Lower lobe of right lung (tissue), 2 donors: ENCODE data around the gene GOLGB1. TPM values are rescaled to one million over a fixed set of nuclear protein-coding genes. Genes with fewer than 3 reads are reported as not detected.

Experiments
- ATAC-seq, 2 donors: fragments of 200-7000 bp; cut with Tn5 transposase; one replicate each; pipeline ENCODE4 v1.9.1; 2020 to 2022; ENCODE audit warnings: mild to moderate bottlenecking in 2 of 2, moderate library complexity in 2 of 2
- DNase-seq: peaks from one replicate; pipeline ENCODE4 v3.0.0-alpha.2; 2020
- H3K27ac ChIP-seq: fragments of 200-600 bp; one replicate; pipeline ENCODE4 v1.8.0; 2022
- H3K27me3 ChIP-seq: fragments of 200-600 bp; one replicate; pipeline ENCODE4 v1.8.0; 2022; ENCODE audit warnings: low read depth
- H3K36me3 ChIP-seq: fragments of 200-600 bp; one replicate; pipeline ENCODE4 v1.8.0; 2022; ENCODE audit warnings: mild to moderate bottlenecking
- H3K4me1 ChIP-seq: fragments of 200-600 bp; one replicate; pipeline ENCODE4 v1.8.0; 2022
- H3K4me3 ChIP-seq: fragments of 200-600 bp; one replicate; pipeline ENCODE4 v1.8.0; 2022; ENCODE audit warnings: mild to moderate bottlenecking
- H3K9me3 ChIP-seq: fragments of 200-600 bp; one replicate; pipeline ENCODE4 v1.8.0; 2022
- intact Hi-C: fragments of 100-400 bp; cut with DNase I; formaldehyde crosslinking; loops from one replicate; pipeline ENCODE4 v1.11.0; 2022
- total RNA-seq: library from RNA; stranded (reverse); fragmentation: NEBNext Ultra II Directional; extraction: Animal tissue kit (Norgen Biotek cat#: 25700); gene quantifications from one replicate; pipeline ENCODE4 v1.2.1, GENCODE V29; 2021
- TF ChIP-seq, protein P1 (sequence below): fragments of 200-600 bp; IDR thresholded peaks from one replicate; pipeline ENCODE4 v1.8.0; 2022; ENCODE audit warnings: antibody characterized with exemption, mild to moderate bottlenecking
- donor health status: DM: no; HTN: yes; CAD: no; lungs with severe emphysema.

The GOLGB1 gene
- total RNA-seq, 1 donor from 2014 or later = 55.4 TPM

DNA sequence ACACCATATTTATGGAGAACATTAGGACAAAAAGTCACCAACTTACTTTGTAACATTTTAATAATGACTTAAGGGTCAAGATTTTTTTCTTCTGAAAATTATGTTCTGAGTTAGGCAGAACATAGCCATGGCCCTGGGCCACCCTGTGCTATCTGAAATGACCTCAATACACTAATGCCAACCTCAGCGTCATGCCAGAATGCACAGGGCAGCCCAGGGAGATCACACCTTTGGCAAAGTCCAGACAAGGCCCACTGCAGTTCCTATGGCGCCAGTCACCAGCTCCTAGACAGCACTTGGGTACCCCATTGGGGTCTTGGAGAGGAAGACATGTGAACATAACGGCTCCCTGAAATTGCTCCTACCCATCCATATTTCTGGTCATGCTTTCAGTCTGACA lies 121.9 kb downstream of the GOLGB1 start:
- ATAC-seq (peak in 1 of 2 donors; percentile 11), DNase-seq (no peak)
- no peaks in the 10 kb centered on the region for H3K4me1 ChIP-seq
- H3K4me3 ChIP-seq = no peak overlapping the region
- H3K27me3 ChIP-seq = no peaks in the 10 kb centered on the region
- no peaks in the 10 kb centered on the region for H3K9me3 ChIP-seq
- no peak overlapping the region for H3K27ac ChIP-seq
- TF ChIP-seq, protein P1, sequence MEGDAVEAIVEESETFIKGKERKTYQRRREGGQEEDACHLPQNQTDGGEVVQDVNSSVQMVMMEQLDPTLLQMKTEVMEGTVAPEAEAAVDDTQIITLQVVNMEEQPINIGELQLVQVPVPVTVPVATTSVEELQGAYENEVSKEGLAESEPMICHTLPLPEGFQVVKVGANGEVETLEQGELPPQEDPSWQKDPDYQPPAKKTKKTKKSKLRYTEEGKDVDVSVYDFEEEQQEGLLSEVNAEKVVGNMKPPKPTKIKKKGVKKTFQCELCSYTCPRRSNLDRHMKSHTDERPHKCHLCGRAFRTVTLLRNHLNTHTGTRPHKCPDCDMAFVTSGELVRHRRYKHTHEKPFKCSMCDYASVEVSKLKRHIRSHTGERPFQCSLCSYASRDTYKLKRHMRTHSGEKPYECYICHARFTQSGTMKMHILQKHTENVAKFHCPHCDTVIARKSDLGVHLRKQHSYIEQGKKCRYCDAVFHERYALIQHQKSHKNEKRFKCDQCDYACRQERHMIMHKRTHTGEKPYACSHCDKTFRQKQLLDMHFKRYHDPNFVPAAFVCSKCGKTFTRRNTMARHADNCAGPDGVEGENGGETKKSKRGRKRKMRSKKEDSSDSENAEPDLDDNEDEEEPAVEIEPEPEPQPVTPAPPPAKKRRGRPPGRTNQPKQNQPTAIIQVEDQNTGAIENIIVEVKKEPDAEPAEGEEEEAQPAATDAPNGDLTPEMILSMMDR = no peak
- intact Hi-C loops = no loop called here
- peaks cover 8% of the 10 kb centered on the region for H3K36me3 ChIP-seq

DNA sequence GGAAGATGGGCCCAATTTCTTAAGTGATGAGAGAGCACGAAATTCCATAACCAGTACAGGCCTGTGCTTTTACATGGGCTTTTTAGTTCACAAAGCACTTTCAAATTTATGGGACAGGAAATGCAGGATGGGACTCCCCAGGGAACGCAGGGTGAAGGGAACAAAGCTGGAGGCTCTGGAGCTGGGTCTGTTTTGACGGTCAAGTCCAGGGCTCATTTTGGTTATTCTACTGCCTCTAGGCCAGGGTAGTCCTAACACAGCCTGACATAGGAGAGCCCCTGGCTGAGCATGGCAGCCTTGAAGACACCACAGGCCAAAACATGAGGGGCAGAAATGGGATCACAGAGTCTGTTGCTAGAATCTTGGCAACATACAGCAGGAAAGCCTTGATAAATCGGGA lies 122.3 kb downstream of the GOLGB1 start:
- DNase-seq = no peak
- no peak for ATAC-seq
- H3K36me3 ChIP-seq = peaks cover 3% of the 10 kb centered on the region
- no peak overlapping the region for H3K27ac ChIP-seq
- intact Hi-C loops = no loop called here
- no peaks in the 10 kb centered on the region for H3K4me1 ChIP-seq
- no peaks in the 10 kb centered on the region for H3K27me3 ChIP-seq
- TF ChIP-seq, protein P1 = no peak
- no peak overlapping the region for H3K4me3 ChIP-seq
- no peaks in the 10 kb centered on the region for H3K9me3 ChIP-seq

DNA sequence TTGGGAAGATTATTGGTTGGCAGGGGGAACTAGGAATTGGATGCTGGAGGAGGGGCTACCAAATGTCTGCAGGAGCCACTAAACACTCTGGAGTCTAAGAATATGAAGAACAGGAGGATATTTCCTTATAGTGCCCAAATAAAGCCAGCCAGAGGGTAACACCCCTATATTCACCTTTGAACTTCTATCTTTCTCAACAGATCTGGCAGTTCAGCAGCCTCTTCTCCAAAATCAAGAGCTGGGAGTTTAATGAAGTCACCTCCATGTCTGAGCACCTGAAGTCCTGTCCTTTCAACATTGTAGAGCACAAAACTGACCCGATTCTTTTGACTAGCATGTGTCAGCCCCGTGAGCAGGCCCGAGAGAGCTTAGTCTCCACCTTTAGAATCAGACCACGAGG lies 123.0 kb downstream of the GOLGB1 start:
- Histone ChIP-seq H3K4me3 (no peak overlapping the region), H3K9me3 (no peaks in the 10 kb centered on the region), H3K27me3 (no peaks in the 10 kb centered on the region), H3K36me3 (no peaks in the 10 kb centered on the region), H3K27ac (no peak overlapping the region), H3K4me1 (no peaks in the 10 kb centered on the region)
- intact Hi-C loops = no loop called here
- ATAC-seq (no peak), DNase-seq (no peak)
- TF ChIP-seq, protein P1 = no peak

DNA sequence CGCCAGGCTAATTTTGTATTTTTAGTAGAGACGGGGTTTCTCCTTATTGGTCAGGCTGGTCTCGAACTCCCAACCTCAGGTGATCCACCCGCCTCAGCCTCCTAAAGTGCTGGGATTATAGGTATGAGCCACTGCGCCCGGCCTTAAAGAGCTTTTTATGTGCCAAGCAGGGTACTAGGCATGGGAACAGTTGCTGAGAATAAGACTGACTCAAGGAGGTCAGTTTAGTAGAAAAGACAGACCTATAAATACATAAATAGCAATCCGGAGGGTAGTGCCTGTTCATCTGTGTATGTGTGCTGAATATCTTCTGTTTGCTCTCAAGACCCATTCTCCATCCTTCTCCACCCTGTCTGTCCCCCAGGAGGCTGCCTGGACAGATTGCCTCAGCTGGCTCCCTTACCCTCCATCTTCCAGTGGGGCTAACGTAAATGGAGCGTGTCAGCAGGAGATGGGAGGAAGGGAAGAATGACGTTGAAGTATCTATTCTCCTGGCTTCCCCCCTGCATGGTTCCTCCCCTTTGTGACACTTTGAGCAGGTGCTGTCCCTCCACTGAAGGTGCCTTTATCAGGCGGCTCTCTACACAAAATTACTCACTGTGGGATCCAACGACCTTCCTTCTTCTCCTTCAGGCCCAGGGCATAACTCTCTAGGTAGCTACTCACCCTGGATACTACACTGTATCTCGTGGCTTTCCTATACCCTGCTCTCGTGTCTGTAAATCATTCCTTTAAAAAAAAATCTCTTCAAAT lies 125.2 kb downstream of the GOLGB1 start:
- TF ChIP-seq, protein P1 = no peak
- ATAC-seq = no peak
- no peak overlapping the region for H3K27ac ChIP-seq

DNA sequence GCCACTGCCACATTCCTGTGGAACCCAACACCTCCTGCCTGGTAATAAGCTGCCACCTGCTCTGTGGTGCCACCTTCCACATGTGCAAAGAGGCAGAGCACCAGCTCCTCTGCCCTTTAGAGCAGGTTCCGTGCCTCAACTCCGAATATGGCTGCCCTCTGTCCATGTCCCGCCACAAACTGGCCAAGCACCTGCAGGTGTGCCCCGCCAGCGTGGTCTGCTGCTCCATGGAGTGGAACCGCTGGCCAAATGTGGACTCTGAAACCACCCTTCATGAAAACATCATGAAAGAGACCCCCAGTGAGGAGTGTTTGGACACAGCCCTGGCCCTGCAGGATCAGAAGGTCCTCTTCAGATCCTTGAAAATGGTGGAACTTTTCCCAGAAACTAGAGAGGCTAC lies 128.1 kb downstream of the GOLGB1 start:
- Histone ChIP-seq H3K27me3 (no peaks in the 10 kb centered on the region), H3K4me3 (no peak overlapping the region), H3K9me3 (no peaks in the 10 kb centered on the region), H3K27ac (no peak overlapping the region), H3K4me1 (no peaks in the 10 kb centered on the region), H3K36me3 (no peaks in the 10 kb centered on the region)
- intact Hi-C loops = no loop called here
- DNase-seq (no peak), ATAC-seq (no peak)
- TF ChIP-seq, protein P1 = no peak

More for the DNA sequence above, 125.2 kb downstream of the GOLGB1 start:
- Histone ChIP-seq H3K27me3 (no peaks in the 10 kb centered on the region), H3K9me3 (no peaks in the 10 kb centered on the region), H3K4me1 (no peaks in the 10 kb centered on the region), H3K36me3 (no peaks in the 10 kb centered on the region), H3K4me3 (no peak overlapping the region)
- DNase-seq = no peak
- intact Hi-C loops = no loop called here
